Prostate gland (tissue), 2 donors: ENCODE results near the gene FUT7. TPM values are rescaled to one million over a fixed set of nuclear protein-coding genes. Genes with fewer than 3 reads are reported as not detected.
A peak's percentile ranks its signal among the peaks of the same experiment; 100 is the strongest.

Experiments
- DNase-seq: peaks from one replicate; pipeline ENCODE4 v3.0.0-alpha.2; 2019; ENCODE audit warnings: low spot score
- H3K27ac ChIP-seq, 2 donors: fragments of 200-600 bp; sonication (generic); 2 replicates each; pipeline ENCODE4 v1.5.1; 2017 to 2019
- H3K27me3 ChIP-seq: fragments of 200-600 bp; sonication (generic); replicated peaks from 2 replicates; pipeline ENCODE4 v1.5.1; 2019; ENCODE audit not compliant: insufficient read depth
- H3K36me3 ChIP-seq, 2 donors: fragments of 200-600 bp; sonication (generic); 1 replicate in 1 of 2; 2 replicates in 1 of 2; pipeline versions ENCODE4 v1.5.1 to v1.8.1; 2017 to 2019
- H3K4me1 ChIP-seq: fragments of 200-600 bp; sonication (generic); replicated peaks from 2 replicates; pipeline ENCODE4 v1.5.1; 2019
- H3K4me3 ChIP-seq, 2 donors: fragments of 200-600 bp; sonication (generic); 2 replicates each; pipeline ENCODE4 v1.5.1; 2017 to 2019
- H3K9me3 ChIP-seq: fragments of 200-600 bp; sonication (generic); 2 replicates; pipeline ENCODE4 v1.5.1; 2017
- CTCF ChIP-seq, 4 experiments: fragments of 200-600 bp in 2 of 4; fragments of 450-650 bp in 2 of 4; sonication (generic) in 2 of 4; IDR thresholded peaks; 1 replicate in 3 of 4; 2 replicates in 1 of 4; pipeline ENCODE4 v1.5.1; 2016 to 2019; ENCODE audit warnings: antibody characterized with exemption in 4 of 4, mild to moderate bottlenecking in 2 of 4, moderate library complexity in 2 of 4
- POLR2A ChIP-seq: fragments of 450-650 bp; IDR thresholded peaks from one replicate; pipeline ENCODE4 v1.6.1; 2016; ENCODE audit warnings: antibody characterized with exemption, mild to moderate bottlenecking
- POLR2AphosphoS5 ChIP-seq: sonication (generic); formaldehyde crosslinking; IDR thresholded peaks from one replicate; pipeline ENCODE4 v1.6.1; 2017; ENCODE audit warnings: antibody characterized with exemption
- WGBS: methylation state at CpG from one replicate; pipeline ENCODE4 v1.1.5; 2018; 5-methylcytosine and 5-hydroxymethylcytosine counted together
- intact Hi-C: fragments of 100-400 bp; cut with DNase I; formaldehyde crosslinking; loops from one replicate; pipeline ENCODE4 v1.14.2; 2022
- total RNA-seq, 2 donors: library from RNA; depleted of rRNA; stranded (reverse); fragments of >200 nt; gene quantifications; one replicate each; pipeline ENCODE4 v1.1.0, GENCODE V29; 2016

FUT7 gene
- total RNA-seq, 2 donors from 2014 or later = 0.57 TPM; not detected in 1

GRCh38 chr9:136997830-136998234 is 34.1 kb downstream of the FUT7 start:
- TF ChIP-seq POLR2A = no peak
- H3K27ac ChIP-seq = no peak overlapping the region
- H3K4me1 ChIP-seq = peaks cover 19% of the 10 kb centered on the region
- 83% methylated on average over 18 of the region's 18 CpGs for WGBS
- H3K36me3 ChIP-seq = no peaks in the 10 kb centered on the region
- H3K9me3 ChIP-seq = no peaks in the 10 kb centered on the region
- no peak for DNase-seq
- intact Hi-C loops = no loop called here
- no peaks in the 10 kb centered on the region for H3K27me3 ChIP-seq
- no peak overlapping the region for H3K4me3 ChIP-seq

GRCh38 chr9:136997371-136997770 is 34.5 kb downstream of the FUT7 start:
- intact Hi-C loops = no loop called here
- Histone ChIP-seq H3K9me3 (no peaks in the 10 kb centered on the region), H3K27ac (no peak overlapping the region), H3K36me3 (no peaks in the 10 kb centered on the region), H3K4me1 (peaks cover 21% of the 10 kb centered on the region), H3K27me3 (no peaks in the 10 kb centered on the region), H3K4me3 (no peak overlapping the region)
- DNase-seq = no peak
- TF ChIP-seq POLR2A (no peak), CTCF (IDR thresholded peaks at IDR 0.05) (no peak), POLR2AphosphoS5 (no peak)
- 83% methylated on average over 9 of the region's 10 CpGs for WGBS

GRCh38 chr9:136996361-136997292 is 35.3 kb downstream of the FUT7 start, which contains the start of gene CLIC3:
TSS of gene CLIC3 (minus strand) at chr9:136996568. CDS start at chr9:136996543, 25 bp downstream.
- Histone ChIP-seq H3K4me1 (peaks cover 21% of the 10 kb centered on the region), H3K4me3 (peak within 1 kb of the TSS; percentile 3 to 18), H3K36me3 (no peaks in the 10 kb centered on the region)

GRCh38 chr9:136995772-136996311 is 36.0 kb downstream of the FUT7 start:
- no peaks in the 10 kb centered on the region for H3K36me3 ChIP-seq
- WGBS = 21% methylated on average over 12 of the region's 12 CpGs
- intact Hi-C loops = no loop called here
- H3K27me3 ChIP-seq = no peaks in the 10 kb centered on the region
- DNase-seq = no peak
- H3K9me3 ChIP-seq = no peaks in the 10 kb centered on the region
- H3K4me3 ChIP-seq = peak overlapping the region; percentile 3 to 18
- no peak for TF ChIP-seq POLR2AphosphoS5
- no peak overlapping the region for H3K27ac ChIP-seq
- peaks cover 21% of the 10 kb centered on the region for H3K4me1 ChIP-seq

More at GRCh38 chr9:136996361-136997292, 35.3 kb downstream of the FUT7 start, which contains the start of gene CLIC3:
- Histone ChIP-seq H3K27me3 (no peaks in the 10 kb centered on the region), H3K27ac (no peak within 1 kb of the TSS), H3K9me3 (no peaks in the 10 kb centered on the region)
- intact Hi-C loops = no loop called here
- TF ChIP-seq POLR2AphosphoS5 (no peak), CTCF (IDR thresholded peaks at IDR 0.05) (no peak), POLR2A (no peak)
- WGBS = 15% methylated on average over 34 of the region's 35 CpGs
- DNase-seq = no peak

GRCh38 chr9:136995362-136995761 is 36.5 kb downstream of the FUT7 start:
- Histone ChIP-seq H3K4me1 (peaks cover 21% of the 10 kb centered on the region), H3K27me3 (no peaks in the 10 kb centered on the region), H3K4me3 (no peak overlapping the region), H3K36me3 (no peaks in the 10 kb centered on the region), H3K9me3 (no peaks in the 10 kb centered on the region), H3K27ac (no peak overlapping the region)
- WGBS = 55% methylated on average over 30 of the region's 30 CpGs
- no peak for TF ChIP-seq POLR2A
- no peak for TF ChIP-seq CTCF (IDR thresholded peaks at IDR 0.05)
- TF ChIP-seq POLR2AphosphoS5 = no peak
- DNase-seq = no peak
- intact Hi-C loops = no loop called here
